ENCODE measurements around the gene PDCD10.

PDCD10 gene

DNA sequence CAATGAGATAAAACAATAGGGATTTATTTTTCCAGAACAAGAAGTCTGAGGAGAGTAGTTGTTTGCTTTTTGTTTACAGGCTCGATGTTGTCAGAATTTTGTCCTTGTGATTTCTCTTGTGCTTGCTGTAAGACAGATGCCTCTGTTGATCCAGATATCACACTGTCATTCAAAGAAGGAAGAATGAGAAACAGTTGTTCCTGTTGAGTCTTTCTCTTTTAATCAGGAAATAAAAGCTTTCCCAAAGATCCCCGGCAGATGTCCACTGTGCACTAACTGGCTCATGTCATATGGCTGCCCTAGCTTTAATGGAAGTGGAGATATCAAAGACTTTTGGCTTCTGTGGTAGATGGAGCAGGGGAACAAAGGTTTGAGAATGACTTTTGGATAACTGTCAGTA is 7.6 kb upstream of the PDCD10 start:
- Mint-ChIP-seq H3K4me3 (no peak overlapping the region), H3K9me3 (peaks cover 4 to 5% of the 10 kb centered on the region in 2 donors), H3K4me1 (peaks cover 15 to 28% of the 10 kb centered on the region in 2 donors), H3K27ac (no peak overlapping the region), H3K27me3 (no peaks in the 10 kb centered on the region), H3K36me3 (peaks cover 0 to 6% of the 10 kb centered on the region in 2 donors)
- DNase-seq (no peak), ATAC-seq (replicated peaks) (no peak)

DNA sequence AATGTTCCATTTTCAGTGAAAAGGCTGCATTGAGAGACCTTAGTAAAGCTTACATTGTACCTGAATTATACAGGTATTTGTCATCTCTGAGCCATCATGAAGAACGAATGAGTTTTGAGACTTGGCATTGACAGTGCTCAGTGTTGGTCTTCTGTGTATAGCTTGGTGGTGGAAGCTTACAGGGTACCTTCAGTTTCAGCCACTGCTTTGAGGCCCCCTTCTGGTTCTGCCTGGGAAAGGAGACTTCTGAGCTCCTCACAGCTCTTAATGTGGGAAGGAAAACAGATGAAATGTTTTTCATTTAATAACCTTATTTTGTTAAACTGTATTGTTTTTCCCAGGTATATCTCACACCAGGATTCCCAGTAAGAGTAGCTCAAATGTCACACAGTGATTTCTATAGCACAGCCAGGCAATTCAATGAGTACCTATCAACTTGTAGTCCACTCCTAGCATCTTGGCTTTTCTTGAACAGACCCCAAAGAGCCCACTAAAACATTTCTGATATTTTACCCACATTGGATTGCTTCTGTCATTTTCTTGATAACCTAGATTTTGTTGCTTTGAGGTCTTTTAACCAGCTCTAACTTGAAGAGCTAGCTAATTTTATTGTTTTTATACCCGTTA is 6.4 kb upstream of the PDCD10 start:
- H3K9me3 Mint-ChIP-seq, result no peaks in the 10 kb centered on the region
- DNase-seq, result peak; percentile 13
- H3K36me3 Mint-ChIP-seq, result no peaks in the 10 kb centered on the region
- H3K27me3 Mint-ChIP-seq, result no peaks in the 10 kb centered on the region
- H3K4me1 Mint-ChIP-seq, result peaks cover 12 to 28% of the 10 kb centered on the region in 2 donors
- ATAC-seq (replicated peaks), result peak; percentile 93 to 94
- H3K4me3 Mint-ChIP-seq, result no peak overlapping the region
- no peak overlapping the region for H3K27ac Mint-ChIP-seq

DNA sequence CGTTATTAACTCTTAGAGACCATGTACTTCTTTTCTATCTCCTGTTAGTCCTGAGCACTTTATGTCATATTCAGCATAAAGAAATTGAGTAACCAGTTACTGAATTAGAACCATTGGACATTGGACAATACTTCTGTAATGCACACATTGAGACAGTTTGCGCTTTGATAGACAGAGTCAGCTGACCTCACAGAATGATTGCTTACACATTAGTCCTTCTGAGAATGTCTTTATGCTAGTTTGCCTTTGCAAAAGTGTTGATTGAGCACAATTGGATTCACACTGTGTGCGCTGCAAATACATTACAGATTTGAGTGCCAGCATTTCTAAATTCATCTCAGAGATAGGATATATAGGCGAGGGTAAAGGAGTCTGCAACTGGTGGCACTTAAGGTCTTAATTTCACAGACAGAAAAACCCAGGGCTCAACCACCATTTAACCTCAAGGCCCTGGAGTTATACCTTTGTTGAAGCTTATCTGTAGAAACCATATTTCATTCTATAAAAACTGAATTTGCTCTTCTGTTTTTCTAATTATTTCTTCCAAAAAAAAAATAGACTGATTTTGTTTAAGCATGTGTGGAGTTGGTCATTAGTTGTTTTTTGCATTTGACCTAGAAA is 4.6 kb upstream of the PDCD10 start:
- ATAC-seq (replicated peaks), result no peak

DNA sequence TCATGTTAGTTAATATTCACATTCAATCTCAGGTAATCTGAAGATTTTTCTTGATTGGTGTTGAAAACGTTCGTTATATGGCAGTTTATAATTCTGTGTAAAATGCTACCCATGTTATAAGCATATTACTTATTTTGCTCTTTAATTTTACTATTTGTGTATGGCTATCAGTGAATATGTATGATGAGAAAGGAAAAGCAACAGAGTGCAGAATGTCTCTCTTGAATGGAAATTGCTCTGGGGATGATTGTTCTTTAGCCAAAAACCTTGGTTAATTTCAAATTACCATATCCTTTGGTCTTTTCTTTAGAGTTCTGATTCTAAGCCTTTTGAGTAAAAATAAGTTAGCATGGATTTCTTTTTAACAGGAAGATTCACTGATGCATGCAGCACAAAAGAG is 3.3 kb upstream of the PDCD10 start:
- no peaks in the 10 kb centered on the region for H3K27me3 Mint-ChIP-seq
- ATAC-seq (replicated peaks) (no peak), DNase-seq (no peak)
- H3K27ac Mint-ChIP-seq, result no peak overlapping the region
- H3K4me3 Mint-ChIP-seq, result no peak overlapping the region
- H3K4me1 Mint-ChIP-seq, result peaks cover 12 to 24% of the 10 kb centered on the region in 2 donors
- no peaks in the 10 kb centered on the region for H3K36me3 Mint-ChIP-seq
- H3K9me3 Mint-ChIP-seq, result no peaks in the 10 kb centered on the region

More for the DNA sequence above, 4.6 kb upstream of the PDCD10 start:
- Mint-ChIP-seq H3K36me3 (no peaks in the 10 kb centered on the region), H3K4me1 (peaks cover 12 to 24% of the 10 kb centered on the region in 2 donors), H3K9me3 (no peaks in the 10 kb centered on the region), H3K27me3 (no peaks in the 10 kb centered on the region), H3K4me3 (no peak overlapping the region), H3K27ac (no peak overlapping the region)
- no peak for DNase-seq

DNA sequence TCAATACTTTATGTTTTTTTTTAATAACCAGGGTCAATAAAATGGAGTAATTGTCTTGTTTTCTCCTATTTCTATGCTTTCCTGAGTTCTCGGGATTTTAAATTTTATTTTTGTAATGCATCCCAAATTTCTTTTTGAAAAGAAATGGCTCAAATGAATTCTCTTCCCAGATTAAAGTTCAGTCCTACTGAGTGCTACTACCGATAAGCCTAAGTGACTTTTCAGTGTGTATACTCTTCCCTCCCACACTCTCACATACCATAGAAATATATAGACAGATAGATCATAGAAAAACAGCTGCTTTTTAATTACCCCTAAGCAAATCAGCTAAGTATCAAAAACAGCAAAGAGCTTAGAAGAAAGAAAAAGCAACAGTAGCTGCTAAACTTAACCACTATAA is 2.3 kb upstream of the PDCD10 start:
- ATAC-seq (replicated peaks) (no peak), DNase-seq (no peak)
- Mint-ChIP-seq H3K27me3 (no peaks in the 10 kb centered on the region), H3K27ac (no peak overlapping the region), H3K4me3 (no peak overlapping the region), H3K9me3 (no peaks in the 10 kb centered on the region), H3K4me1 (peaks cover 18 to 31% of the 10 kb centered on the region in 2 donors), H3K36me3 (no peaks in the 10 kb centered on the region)

DNA sequence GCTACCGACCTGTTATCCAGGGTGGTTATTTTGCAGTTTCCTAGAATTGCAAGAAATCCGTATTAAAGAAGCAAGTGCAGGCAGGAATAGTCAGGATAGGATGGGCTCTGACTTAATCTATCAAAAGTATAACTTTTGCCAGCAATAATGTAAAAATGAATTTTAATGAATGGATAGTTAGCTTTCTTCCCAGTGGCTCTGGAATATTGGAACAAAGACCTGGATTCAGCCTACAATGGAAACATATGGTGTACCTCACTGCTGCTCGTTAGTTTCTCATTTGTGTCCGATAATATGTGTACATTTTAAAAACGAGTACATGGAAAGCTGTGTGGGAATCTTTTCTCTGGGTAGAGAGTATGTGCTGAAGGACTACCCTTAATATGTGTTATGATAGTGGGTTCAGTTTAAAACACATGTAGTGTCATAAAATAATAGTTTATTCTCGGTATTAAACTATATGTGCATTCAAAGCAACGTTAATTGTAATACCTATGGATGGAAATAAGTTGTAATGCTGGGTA is 1.6 kb upstream of the PDCD10 start:
- ATAC-seq (replicated peaks) (no peak), DNase-seq (no peak)
- peaks cover 0 to 3% of the 10 kb centered on the region in 2 donors for H3K36me3 Mint-ChIP-seq
- peaks cover 21 to 37% of the 10 kb centered on the region in 2 donors for H3K4me1 Mint-ChIP-seq
- no peaks in the 10 kb centered on the region for H3K27me3 Mint-ChIP-seq
- no peak overlapping the region for H3K27ac Mint-ChIP-seq
- H3K9me3 Mint-ChIP-seq, result no peaks in the 10 kb centered on the region
- H3K4me3 Mint-ChIP-seq, result no peak overlapping the region

DNA sequence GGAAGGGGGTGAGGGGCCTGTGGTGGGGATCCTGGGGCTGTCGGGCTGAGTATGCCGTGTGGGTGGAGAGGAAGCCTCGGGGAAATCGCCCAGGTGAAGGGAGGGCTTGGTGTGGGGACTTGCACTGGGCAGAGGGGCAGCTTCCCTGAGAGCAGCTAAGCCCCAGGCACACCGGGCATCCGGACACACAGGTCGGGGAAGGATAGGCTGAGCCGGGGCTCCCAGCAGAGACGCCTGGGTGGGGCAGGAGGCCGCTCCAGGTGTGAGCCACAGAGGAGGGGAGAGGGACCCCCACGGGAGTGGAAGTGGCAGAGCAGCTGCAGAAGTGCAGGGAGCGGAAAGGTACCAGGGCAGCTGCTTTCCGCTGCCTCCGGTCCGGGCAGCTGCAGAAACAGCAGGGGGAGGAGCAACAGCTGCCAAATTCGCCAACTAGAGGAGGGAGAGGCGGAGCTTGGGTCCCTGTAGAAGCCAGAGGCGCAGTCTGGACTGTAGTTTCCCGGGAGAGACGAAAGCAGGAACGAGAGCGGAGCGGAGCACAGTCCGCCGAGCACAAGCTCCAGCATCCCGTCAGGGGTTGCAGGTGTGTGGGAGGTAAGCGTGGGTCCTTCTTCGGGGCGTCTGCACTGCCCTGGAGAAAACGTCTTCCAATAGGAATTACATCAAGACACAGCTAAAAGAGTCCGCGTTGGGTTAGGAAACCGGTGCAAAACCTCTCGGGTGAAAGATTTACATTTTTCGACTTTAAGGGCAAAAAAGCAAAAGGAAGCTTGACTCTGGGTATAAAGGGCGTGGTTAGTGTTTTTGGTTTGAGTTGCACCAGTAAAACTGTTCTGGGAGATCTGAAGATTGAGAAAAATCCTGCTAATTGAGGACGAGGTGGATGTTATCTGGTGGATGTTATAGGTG is 794 bp upstream of the PDCD10 start, which contains the start of gene SERPINI1:
SERPINI1 (plus strand) TSS at position 489 of the 906 bp plus-strand sequence. CDS start 53,408 bp downstream, outside the sequence.
- Mint-ChIP-seq H3K4me1 (peaks cover 19 to 32% of the 10 kb centered on the region in 2 donors), H3K4me3 (no peak within 1 kb of the TSS), H3K36me3 (peaks cover 0 to 3% of the 10 kb centered on the region in 2 donors), H3K27me3 (no peaks in the 10 kb centered on the region), H3K27ac (no peak within 1 kb of the TSS), H3K9me3 (no peaks in the 10 kb centered on the region)
- DNase-seq, result peak; percentile 81
- peak; percentile 63 to 66 for ATAC-seq (replicated peaks)

DNA sequence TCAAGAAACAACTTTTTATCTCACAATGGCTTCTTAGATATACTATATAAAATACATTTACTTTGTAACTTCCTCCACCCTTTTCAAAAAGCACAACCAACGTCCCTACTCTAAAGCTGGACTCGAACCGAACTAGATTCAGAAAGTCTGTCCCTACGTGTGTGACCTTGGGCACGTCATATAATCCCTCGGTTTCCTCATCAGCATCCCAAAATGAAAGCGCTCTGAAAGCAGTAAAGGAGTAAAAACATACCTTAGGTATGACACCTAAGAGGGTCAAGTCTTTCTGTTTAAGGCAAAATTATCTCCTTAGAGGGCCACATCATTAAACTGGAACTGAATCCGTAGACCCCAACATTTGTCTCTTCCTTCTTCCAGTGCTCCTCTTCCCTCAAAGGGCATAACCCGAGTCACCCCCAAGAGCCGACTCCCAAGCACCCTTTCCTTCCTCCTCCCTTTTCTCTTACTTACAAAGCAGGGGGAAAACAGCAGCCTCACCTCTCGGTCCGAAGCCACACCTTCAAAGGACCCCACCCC is 663 bp downstream of the PDCD10 start:
- DNase-seq (no peak), ATAC-seq (replicated peaks) (no peak)
- Mint-ChIP-seq H3K4me3 (no peak overlapping the region), H3K36me3 (peaks cover 0 to 3% of the 10 kb centered on the region in 2 donors), H3K9me3 (no peaks in the 10 kb centered on the region), H3K27me3 (no peaks in the 10 kb centered on the region), H3K27ac (no peak overlapping the region), H3K4me1 (peaks cover 22 to 38% of the 10 kb centered on the region in 2 donors)

DNA sequence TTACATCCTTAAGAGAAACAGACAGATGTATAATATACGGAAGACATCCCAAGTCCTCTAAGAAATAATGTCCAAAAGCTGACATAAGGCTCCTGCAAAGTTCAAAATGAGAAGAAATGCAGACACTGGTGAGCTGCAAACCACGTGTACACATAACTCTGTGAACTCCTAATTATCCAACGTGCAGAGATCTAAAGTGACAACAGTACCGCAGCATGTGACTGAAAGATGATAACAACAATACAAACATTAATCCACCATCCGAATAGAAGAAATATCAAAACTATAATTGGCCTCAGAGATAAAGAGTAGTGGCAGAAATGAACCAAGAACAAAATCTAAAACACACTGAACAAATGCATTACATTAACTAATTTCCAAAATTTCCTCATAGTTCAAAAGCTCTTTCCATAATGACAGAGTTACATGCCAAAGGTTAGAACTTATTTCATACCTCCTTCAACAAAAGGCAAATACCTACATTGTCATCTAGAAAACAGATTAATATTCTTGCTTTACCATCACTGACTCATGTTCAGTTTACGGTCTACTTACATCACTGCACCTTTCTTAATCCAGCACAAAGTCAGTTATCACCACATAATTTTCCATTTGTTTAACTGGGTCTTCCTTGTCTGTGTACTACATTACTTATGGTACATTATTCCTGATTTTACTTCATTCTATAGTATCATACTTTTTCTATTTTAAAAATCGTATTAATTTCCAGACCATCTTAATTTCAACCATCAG is 2.2 kb downstream of the PDCD10 start:
- no peaks in the 10 kb centered on the region for H3K9me3 Mint-ChIP-seq
- DNase-seq (no peak), ATAC-seq (replicated peaks) (no peak)
- peaks cover 28 to 47% of the 10 kb centered on the region in 2 donors for H3K4me1 Mint-ChIP-seq
- H3K27ac Mint-ChIP-seq, result no peak overlapping the region
- H3K36me3 Mint-ChIP-seq, result peaks cover 0 to 3% of the 10 kb centered on the region in 2 donors
- no peaks in the 10 kb centered on the region for H3K27me3 Mint-ChIP-seq
- H3K4me3 Mint-ChIP-seq, result peak overlapping the region; percentile 5 to 23

DNA sequence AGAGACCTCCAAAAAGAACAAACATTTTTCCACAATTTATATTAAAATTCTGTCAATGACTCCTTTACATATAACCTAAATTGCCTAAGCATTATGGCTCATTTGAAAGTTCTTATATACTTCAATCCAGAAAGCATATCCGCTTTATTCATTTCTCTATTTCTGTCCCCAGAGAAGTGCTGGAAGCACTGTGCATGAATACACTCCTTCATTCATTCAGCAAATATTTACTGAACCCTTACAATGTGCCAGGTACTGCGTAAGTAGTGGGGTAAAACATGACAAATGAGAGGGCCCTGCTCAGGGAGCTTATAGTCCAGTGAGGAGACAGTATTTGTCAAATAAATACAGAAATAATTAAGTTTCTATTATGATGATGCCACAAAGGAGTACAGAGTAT is 3.3 kb downstream of the PDCD10 start:
- H3K9me3 Mint-ChIP-seq, result no peaks in the 10 kb centered on the region
- ATAC-seq (replicated peaks) (no peak), DNase-seq (no peak)
- no peaks in the 10 kb centered on the region for H3K27me3 Mint-ChIP-seq
- H3K36me3 Mint-ChIP-seq, result peaks cover 0 to 3% of the 10 kb centered on the region in 2 donors
- H3K4me3 Mint-ChIP-seq, result no peak overlapping the region
- no peak overlapping the region for H3K27ac Mint-ChIP-seq
- peaks cover 26 to 47% of the 10 kb centered on the region in 2 donors for H3K4me1 Mint-ChIP-seq

DNA sequence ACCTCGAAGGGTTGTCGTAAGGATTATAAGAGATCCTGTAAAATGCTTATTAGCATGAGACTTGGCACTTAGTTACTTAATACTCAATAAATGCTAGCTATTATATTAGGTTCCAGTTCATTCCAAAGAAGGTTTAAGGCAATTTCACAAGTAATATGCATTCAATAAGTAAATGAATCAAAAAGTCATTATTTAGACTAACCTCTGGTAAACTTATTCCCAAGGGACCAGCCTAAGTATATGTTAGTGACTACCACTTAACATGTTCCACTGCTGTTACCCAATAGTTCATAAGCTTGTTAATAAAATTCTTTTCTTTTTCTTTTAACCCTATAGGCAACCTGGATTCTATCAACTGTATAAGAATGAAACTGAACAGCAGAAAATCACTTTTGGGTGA is 5.1 kb downstream of the PDCD10 start:
- H3K4me3 Mint-ChIP-seq, result no peak overlapping the region
- peaks cover 0 to 3% of the 10 kb centered on the region in 2 donors for H3K36me3 Mint-ChIP-seq
- no peak for ATAC-seq (replicated peaks)
- no peaks in the 10 kb centered on the region for H3K9me3 Mint-ChIP-seq
- DNase-seq, result no peak
- no peaks in the 10 kb centered on the region for H3K27me3 Mint-ChIP-seq
- peaks cover 29 to 49% of the 10 kb centered on the region in 2 donors for H3K4me1 Mint-ChIP-seq
- H3K27ac Mint-ChIP-seq, result no peak overlapping the region

DNA sequence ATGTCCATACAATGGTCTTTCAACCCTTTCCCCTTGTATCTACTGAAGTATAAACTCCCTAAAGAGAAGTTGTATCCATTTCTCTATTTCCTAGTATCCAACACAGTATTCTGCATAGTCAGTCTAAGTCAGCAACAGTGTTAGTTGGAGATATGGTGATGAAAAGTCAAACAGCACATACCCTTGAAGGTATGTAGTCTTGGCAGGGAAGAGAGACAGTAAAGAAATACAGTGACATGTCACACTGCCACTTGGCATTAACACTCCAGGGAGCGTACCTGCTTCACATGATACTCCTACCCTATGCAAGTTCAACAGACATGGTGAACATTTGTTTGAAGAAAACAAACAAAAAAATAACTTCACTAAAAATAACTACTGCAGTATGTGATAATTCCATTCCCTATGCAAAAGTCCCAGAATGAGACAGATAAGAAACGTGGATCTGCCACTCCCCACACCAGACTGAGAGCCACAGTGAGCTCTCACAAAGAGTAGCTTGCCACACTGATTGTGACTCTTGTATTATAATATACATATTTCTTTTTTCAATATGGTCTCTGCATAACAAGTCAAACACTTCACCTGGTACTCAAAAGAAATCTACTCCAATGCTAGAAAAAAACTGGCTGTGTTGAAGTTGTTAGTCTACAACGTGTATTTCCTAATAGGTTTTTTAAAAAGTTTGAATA is 5.9 kb downstream of the PDCD10 start:
- DNase-seq, result no peak
- H3K36me3 Mint-ChIP-seq, result peaks cover 0 to 3% of the 10 kb centered on the region in 2 donors
- H3K27me3 Mint-ChIP-seq, result no peaks in the 10 kb centered on the region
- no peaks in the 10 kb centered on the region for H3K9me3 Mint-ChIP-seq
- H3K27ac Mint-ChIP-seq, result no peak overlapping the region
- no peak overlapping the region for H3K4me3 Mint-ChIP-seq
- ATAC-seq (replicated peaks), result no peak
- H3K4me1 Mint-ChIP-seq, result peaks cover 33 to 56% of the 10 kb centered on the region in 2 donors

DNA sequence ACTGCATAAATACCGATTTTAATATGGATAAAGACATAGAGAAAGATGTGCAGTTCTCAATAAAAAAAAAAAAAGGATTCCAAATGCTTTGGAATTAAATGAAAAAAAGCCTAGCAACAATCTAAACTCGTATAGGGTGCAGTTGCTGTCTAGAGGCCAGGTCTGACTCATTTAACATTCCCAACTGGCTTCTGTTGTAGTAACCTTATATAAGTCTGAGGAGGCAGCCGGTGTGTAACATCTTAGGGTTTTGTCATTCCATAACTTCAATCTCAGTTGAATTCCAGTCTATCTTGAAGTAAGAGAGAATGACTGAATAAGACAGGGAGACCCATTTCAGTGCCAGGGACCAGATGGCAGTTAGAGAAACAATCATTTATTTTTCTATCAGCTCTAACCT is 6.5 kb downstream of the PDCD10 start:
- Mint-ChIP-seq H3K27me3 (no peaks in the 10 kb centered on the region), H3K9me3 (no peaks in the 10 kb centered on the region), H3K27ac (no peak overlapping the region), H3K36me3 (peaks cover 0 to 3% of the 10 kb centered on the region in 2 donors), H3K4me1 (peaks cover 33 to 60% of the 10 kb centered on the region in 2 donors), H3K4me3 (no peak overlapping the region)
- no peak for DNase-seq
- no peak for ATAC-seq (replicated peaks)
